IMR-90 (cell line): Measurements from ENCODE around the gene LLGL2.

Experiments used
- BHLHE40 ChIP-seq: fragments of 150-350 bp; IDR thresholded peaks from 2 replicates; pipeline ENCODE4 v1.6.1; 2016; ENCODE audit warnings: mild to moderate bottlenecking, low read depth, low read length
- CEBPB ChIP-seq: IDR thresholded peaks from 2 replicates; pipeline ENCODE4 v1.6.1; 2012; ENCODE audit warnings: low read depth, low read length, improper control_type of control experiment
- CTCF ChIP-seq: conservative IDR thresholded peaks from 2 replicates; pipeline ENCODE4 v1.5.1; 2012; ENCODE audit warnings: mild to moderate bottlenecking, low read depth, low read length, improper control_type of control experiment
- POLR2A ChIP-seq: IDR thresholded peaks from 2 replicates; pipeline ENCODE4 v1.6.1; 2012; ENCODE audit warnings: mild to moderate bottlenecking, low read depth, low read length
- SMC3 ChIP-seq: fragments of 150-350 bp; IDR thresholded peaks from 2 replicates; pipeline ENCODE4 v1.6.1; 2016; ENCODE audit warnings: low read depth, mild to moderate bottlenecking, antibody characterized with exemption, low read length, moderate library complexity
- USF2 ChIP-seq: fragments of 150-350 bp; IDR thresholded peaks from 2 replicates; pipeline ENCODE4 v1.6.1; 2017; ENCODE audit warnings: mild to moderate bottlenecking, antibody characterized with exemption, low read length, low read depth

GRCh38 chr17:75574404-75575036 is 49.0 kb downstream of the LLGL2 start:
- no peak for TF ChIP-seq POLR2A
- no peak for TF ChIP-seq CTCF
- TF ChIP-seq SMC3 = no peak
- no peak for TF ChIP-seq USF2
- TF ChIP-seq CEBPB = no peak
- TF ChIP-seq BHLHE40 = no peak
